IPS DF 6.9 (cell line): Measurements from ENCODE around the gene COG1.

Experiments used
- DNase-seq: peaks from one replicate; pipeline ENCODE4 v3.0.0-alpha.2; 2013; ENCODE audit warnings: low read depth, low spot score
- H3K27ac ChIP-seq: one replicate; pipeline ENCODE4 v1.5.1; 2013; ENCODE audit warnings: low read length, control low read depth
- H3K27me3 ChIP-seq: 2 replicates; pipeline ENCODE4 v1.6.1; 2013; ENCODE audit warnings: mild to moderate bottlenecking, low read length; ENCODE audit not compliant: control insufficient read depth, insufficient read depth
- H3K36me3 ChIP-seq: 2 replicates; pipeline ENCODE4 v1.6.1; 2013; ENCODE audit warnings: low read length; ENCODE audit not compliant: control insufficient read depth, insufficient read depth
- H3K4me1 ChIP-seq: 2 replicates; pipeline ENCODE4 v1.6.1; 2013; ENCODE audit warnings: low read length; ENCODE audit not compliant: control insufficient read depth, insufficient read depth
- H3K4me3 ChIP-seq: 2 replicates; pipeline ENCODE4 v1.5.1; 2013; ENCODE audit warnings: mild to moderate bottlenecking, low read length
- H3K9me3 ChIP-seq: 2 replicates; pipeline ENCODE4 v1.6.1; 2013; ENCODE audit warnings: low read length, inconsistent platforms; ENCODE audit not compliant: control insufficient read depth, insufficient read depth
- WGBS: extraction: QIAGEN DNeasy Blood & Tissue Kit; methylation state at CpG from one replicate; pipeline ENCODE4 v1.1.7; 2013; ENCODE audit warnings: mixed read lengths, missing lambda C conversion rate; ENCODE audit not compliant: insufficient read length, insufficient coverage; 5-methylcytosine and 5-hydroxymethylcytosine counted together

The COG1 gene

DNA sequence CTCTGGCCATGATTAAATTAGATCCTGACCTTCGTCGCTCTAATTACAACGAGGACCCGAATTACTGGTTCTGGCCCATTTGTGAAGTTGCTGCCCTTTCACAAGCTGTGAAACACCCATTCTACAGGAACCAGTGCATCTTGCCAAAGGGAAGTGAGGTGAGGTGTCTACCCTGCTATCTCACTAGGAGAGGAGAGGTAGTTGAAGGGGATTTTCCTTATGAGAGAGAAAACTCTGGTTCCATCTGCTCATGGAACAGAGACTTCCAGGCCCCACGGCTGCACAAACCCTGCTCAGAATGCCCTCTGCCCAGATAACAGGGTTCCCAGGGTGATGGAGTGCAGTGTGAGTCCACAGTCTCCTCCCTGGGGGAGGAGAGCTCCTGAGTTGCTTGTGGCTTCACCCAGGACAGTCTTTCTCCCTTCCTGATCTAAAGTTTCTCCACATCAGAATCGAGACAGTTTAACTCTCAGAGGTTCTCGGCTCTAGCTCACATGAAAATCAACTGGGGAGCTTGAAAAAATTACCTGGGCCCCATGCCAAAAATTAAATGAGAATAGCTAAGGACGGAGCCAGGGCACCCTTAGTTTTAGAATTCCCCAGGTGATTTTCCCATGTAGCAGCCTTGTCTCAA lies 35.9 kb upstream of the COG1 start:
- no peaks in the 10 kb centered on the region for H3K27me3 ChIP-seq
- peaks cover 2% of the 10 kb centered on the region; the same call in 1 of the 2 replicates for H3K4me1 ChIP-seq
- H3K4me3 ChIP-seq: no peak overlapping the region
- no peaks in the 10 kb centered on the region for H3K36me3 ChIP-seq
- no peak overlapping the region for H3K27ac ChIP-seq
- no CpG with 5 or more reads among the region's 8 CpGs for WGBS
- no peak for DNase-seq
- H3K9me3 ChIP-seq: no peaks in the 10 kb centered on the region

DNA sequence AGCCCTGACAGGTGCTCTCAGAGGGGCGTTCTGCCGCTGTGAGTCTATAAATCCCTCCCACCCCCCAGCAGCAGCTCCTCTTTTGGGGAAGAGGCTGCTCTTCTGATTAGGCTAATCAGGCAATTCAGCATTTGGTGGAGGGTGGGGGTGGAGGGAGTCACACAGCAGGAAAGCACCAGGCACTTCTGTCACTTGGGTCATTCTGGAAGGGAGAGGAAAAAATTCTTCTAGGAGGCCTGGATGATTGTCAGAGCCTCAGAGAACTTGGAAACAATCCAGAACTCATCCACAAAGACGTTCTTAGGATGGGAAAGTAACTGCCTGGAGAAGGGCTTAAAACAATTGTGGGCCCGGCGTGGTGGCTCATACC lies 35.3 kb upstream of the COG1 start:
- H3K4me3 ChIP-seq: no peak overlapping the region
- no peak for DNase-seq
- H3K36me3 ChIP-seq: no peaks in the 10 kb centered on the region
- no peak overlapping the region for H3K27ac ChIP-seq
- no CpG with 5 or more reads among the region's 5 CpGs for WGBS
- no peaks in the 10 kb centered on the region for H3K27me3 ChIP-seq
- H3K4me1 ChIP-seq: peaks cover 2% of the 10 kb centered on the region; the same call in 1 of the 2 replicates
- H3K9me3 ChIP-seq: no peaks in the 10 kb centered on the region

DNA sequence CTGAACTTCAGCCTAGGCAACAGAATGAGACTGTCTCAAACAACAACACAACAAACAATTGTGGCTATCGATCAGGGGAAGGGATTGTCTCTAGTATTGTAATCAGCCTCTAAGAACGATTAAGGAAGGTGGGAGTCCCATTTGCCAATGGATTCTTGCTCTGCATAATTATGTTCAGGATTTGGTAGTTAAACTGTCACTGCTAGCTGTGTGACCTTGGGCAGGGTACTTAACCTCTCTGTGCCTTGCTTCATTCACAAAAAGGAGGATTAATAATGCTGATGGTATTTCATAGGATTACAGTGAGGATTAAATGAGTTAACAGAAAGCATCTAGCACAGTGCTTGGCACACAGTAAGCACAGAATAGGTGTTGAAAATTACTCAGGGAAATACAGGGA lies 34.7 kb upstream of the COG1 start:
- Histone ChIP-seq H3K36me3 (no peaks in the 10 kb centered on the region), H3K27ac (no peak overlapping the region), H3K4me1 (peaks cover 2% of the 10 kb centered on the region; the same call in 1 of the 2 replicates), H3K27me3 (no peaks in the 10 kb centered on the region; the same call in 1 of the 2 replicates), H3K9me3 (no peaks in the 10 kb centered on the region), H3K4me3 (no peak overlapping the region)
- DNase-seq: no peak
- WGBS: no CpG with 5 or more reads among the region's 2 CpGs

DNA sequence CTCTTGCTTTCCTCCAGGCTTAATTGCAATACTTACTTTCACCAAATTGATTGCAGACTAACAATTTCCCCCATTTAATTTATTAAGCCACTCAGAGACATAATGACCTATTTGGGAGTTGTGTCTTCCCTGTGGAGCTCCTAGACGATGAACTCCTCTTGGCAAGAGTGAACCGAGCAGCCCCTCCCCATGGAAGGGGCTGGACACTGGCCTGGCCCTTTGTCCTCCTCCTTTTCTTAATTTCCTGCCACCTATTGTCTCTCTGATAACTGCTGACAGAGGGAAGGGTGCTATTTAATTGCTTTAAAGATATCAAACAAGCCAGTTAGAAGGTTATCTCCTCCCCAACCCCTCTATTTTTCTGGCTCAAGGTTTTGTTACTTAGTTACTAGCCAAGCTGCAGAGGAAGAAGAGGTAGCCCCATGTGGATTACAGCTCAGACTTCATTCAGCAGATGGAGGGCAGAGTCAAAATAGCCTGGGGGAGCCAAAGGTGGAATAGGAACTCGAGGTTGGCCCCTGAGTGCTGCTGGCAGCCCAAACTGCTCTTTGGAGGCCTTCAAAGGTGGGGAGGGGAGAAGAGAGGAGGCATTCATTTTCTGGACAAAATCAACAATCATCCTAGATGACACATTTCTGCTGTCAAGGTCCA lies 31.8 kb upstream of the COG1 start:
- no CpG with 5 or more reads among the region's 3 CpGs for WGBS
- H3K9me3 ChIP-seq: no peaks in the 10 kb centered on the region
- no peaks in the 10 kb centered on the region for H3K36me3 ChIP-seq
- no peak for DNase-seq
- no peak overlapping the region for H3K27ac ChIP-seq
- H3K4me1 ChIP-seq: no peaks in the 10 kb centered on the region; the same call in 1 of the 2 replicates
- no peak overlapping the region for H3K4me3 ChIP-seq
- H3K27me3 ChIP-seq: peaks cover 13% of the 10 kb centered on the region; the same call in 1 of the 2 replicates

DNA sequence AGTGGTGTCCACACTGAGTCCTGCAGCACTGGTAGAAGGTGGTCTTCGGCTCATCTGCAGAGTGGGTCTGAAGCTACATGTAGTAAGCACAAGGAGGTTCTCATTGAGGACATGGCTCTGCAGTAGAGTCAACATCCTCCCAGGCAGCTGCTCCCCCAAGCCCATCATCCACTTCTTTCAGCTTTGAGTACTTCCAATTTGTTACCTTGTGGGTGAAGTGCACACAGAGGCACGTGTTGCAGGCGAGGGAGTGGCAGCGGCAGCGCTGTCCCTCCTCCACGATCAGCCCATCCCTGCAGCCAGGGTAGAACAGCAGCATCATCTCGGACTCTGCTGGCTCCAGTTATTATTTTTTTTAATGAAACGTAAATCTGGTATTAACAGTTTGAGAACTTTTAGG lies 29.8 kb upstream of the COG1 start:
- H3K27me3 ChIP-seq: peaks cover 27% of the 10 kb centered on the region
- no CpG with 5 or more reads among the region's 8 CpGs for WGBS
- DNase-seq: no peak
- no peak overlapping the region for H3K4me3 ChIP-seq
- H3K4me1 ChIP-seq: no peaks in the 10 kb centered on the region
- no peak overlapping the region for H3K27ac ChIP-seq
- H3K9me3 ChIP-seq: no peaks in the 10 kb centered on the region
- H3K36me3 ChIP-seq: no peaks in the 10 kb centered on the region

DNA sequence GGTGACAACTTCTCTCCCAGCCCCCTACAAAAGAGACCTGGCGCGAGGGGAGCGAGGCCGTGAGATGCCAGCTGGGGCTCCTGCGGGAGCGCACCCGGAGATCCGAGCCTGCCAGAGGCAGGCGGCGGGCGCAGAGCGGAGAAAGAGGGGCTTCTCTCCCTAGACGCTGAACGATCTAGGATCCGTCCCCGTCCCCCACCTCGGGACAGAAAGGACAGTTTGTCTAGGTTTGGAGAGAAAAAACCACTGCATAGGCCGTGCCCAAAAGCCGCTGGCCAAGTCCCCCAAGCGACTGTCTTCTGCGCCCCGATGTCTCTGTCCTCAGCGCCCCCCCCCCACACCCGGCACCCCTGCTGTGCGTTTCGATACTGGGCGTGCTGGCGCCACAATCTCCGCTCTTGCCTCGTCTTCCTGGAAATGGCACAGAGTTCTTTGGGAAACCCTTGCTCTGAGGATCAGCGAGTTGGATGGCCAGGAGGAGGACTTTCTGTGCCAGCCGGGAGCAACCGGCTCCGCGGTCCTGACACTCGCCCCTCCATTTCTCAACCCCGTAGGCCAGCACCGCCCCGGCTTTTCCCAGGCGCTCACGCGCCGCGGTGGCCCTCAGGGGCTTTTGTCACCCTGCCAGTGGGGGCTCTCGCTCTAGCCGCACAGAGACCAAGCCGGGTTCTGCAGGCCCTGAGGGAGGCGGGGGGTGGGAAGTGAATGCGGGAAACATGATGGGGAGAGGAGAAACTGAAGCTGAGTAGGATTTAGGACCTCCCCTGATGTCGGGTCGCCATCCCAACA lies 27.0 kb upstream of the COG1 start:
- no peak for DNase-seq
- H3K4me1 ChIP-seq: no peaks in the 10 kb centered on the region
- no peak overlapping the region for H3K27ac ChIP-seq
- no peaks in the 10 kb centered on the region for H3K36me3 ChIP-seq
- H3K9me3 ChIP-seq: no peaks in the 10 kb centered on the region
- H3K4me3 ChIP-seq: peak overlapping the region; percentile 63; the same call in 1 of the 2 replicates
- WGBS: no CpG with 5 or more reads among the region's 51 CpGs
- H3K27me3 ChIP-seq: peaks cover 27% of the 10 kb centered on the region

DNA sequence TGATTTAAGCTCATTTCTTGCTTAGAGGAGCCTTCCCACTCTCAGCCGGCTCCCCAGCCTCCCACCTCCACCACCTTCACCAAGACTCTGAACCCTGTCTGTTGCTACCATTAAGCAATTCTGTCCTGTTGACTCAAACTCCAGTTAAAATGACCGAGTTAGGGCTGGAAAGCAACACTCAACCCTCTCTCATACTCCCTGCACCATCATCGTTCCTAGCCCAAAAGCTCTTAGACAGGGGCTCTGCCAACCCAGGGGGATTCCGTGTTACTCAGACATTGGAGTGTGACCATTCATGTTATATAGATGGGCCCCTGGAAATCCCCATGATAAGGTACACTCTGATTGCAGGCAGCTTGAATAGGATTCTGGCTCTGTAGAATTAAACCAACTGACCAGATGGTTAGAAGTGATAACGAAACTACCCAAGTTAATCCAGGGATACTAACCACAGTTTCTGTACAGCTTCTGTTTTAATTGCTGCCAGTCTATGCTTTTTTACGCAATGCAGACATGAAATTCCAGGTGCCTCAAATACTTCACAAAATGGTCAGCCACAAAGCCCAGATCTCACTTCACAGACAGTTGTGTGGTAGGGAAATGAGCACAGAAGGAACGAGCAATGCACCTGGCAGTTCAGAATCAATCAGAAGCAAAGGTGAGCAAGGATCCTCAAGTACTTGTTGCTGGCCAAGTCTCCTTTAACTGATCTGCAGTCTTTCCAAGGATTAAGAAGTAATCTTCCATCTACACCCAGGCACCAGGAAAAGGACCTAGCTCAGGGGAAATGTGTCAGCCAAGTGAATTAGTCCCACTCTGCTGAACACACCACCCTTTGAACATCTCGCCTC lies 25.9 kb upstream of the COG1 start:
- WGBS: no CpG with 5 or more reads among the region's 8 CpGs
- no peak overlapping the region for H3K27ac ChIP-seq

DNA sequence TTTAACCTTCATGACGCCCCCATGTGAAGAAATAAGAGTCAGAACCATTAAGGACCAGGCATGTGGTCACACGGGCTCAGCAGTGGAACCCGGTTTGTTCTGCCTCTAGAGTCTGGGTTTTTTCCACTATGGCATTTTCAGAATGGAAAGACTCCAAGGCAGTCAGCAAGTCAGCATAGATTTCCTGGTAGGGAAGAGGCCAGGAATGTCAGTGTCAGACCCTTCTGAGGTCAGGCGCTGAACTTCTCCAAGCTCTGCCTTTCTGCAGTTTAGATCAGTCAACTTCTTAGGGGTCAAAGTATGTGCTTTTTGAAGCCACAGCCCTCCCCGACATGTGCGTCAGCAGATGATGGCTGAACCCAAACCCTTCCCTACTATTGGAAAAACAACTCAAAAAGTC lies 24.2 kb upstream of the COG1 start:
- no CpG with 5 or more reads among the region's 6 CpGs for WGBS
- no peak for DNase-seq
- Histone ChIP-seq H3K27ac (no peak overlapping the region), H3K27me3 (peaks cover 25% of the 10 kb centered on the region), H3K4me1 (no peaks in the 10 kb centered on the region), H3K36me3 (no peaks in the 10 kb centered on the region), H3K9me3 (no peaks in the 10 kb centered on the region), H3K4me3 (no peak overlapping the region)

More for the DNA sequence above, 25.9 kb upstream of the COG1 start:
- Histone ChIP-seq H3K4me1 (no peaks in the 10 kb centered on the region), H3K27me3 (peaks cover 27% of the 10 kb centered on the region), H3K36me3 (no peaks in the 10 kb centered on the region), H3K9me3 (no peaks in the 10 kb centered on the region), H3K4me3 (no peak overlapping the region)
- no peak for DNase-seq

DNA sequence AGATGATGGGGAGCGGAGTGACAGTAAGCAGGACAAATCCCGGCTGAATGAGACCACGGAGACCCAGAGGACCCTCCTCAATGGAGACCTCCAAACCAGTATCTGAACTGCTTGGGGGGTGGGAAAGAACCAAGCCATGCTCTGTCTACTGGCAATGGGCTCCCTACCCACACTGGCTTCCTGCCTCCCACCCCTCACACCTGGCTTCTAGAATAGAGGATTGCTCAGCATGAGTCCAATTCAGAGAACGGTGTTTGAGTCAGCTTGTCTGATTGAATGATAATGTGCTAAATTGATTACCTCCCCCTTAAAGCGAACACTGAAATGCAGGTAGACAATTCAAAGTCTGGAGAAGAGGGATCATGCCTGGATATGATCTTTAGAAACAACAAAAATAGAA lies 22.5 kb upstream of the COG1 start:
- Histone ChIP-seq H3K4me3 (no peak overlapping the region), H3K27me3 (peaks cover 22% of the 10 kb centered on the region), H3K9me3 (no peaks in the 10 kb centered on the region), H3K4me1 (no peaks in the 10 kb centered on the region), H3K27ac (no peak overlapping the region), H3K36me3 (no peaks in the 10 kb centered on the region)
- no peak for DNase-seq
- WGBS: no CpG with 5 or more reads among the region's 5 CpGs

DNA sequence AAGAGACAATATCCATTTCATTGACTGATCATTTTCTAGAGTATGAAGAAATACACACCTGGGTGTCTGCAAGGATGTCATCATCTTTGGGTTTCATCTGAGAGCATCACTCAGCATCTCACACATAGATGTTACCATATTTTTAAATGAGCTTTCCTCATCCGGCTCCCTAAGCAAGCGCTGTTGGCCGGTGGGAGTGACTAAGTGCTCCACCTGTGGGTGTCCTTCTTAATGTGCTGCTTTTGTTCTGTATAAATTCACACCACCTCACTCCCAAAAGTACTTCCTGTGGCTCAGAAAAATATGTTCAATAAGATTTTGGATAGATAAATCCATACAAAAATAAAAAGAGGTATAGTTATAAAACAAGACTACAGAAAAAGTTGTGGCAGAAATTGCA lies 20.6 kb upstream of the COG1 start:
- Histone ChIP-seq H3K27ac (no peak overlapping the region), H3K9me3 (no peaks in the 10 kb centered on the region), H3K4me1 (no peaks in the 10 kb centered on the region), H3K36me3 (no peaks in the 10 kb centered on the region), H3K27me3 (peaks cover 3% of the 10 kb centered on the region; the same call in 1 of the 2 replicates), H3K4me3 (no peak overlapping the region)
- no peak for DNase-seq
- no CpG with 5 or more reads among the region's 3 CpGs for WGBS
